PC-3 (cell line): ENCODE measurements around the gene SLC7A10.

Experiments
- EZH2 ChIP-seq: fragments of 300-600 bp; sonication (generic); IDR thresholded peaks from one replicate; pipeline ENCODE4 v1.6.1; 2017; ENCODE audit warnings: antibody characterized with exemption, mild to moderate bottlenecking, low read length; ENCODE audit not compliant: unreplicated experiment
- EZH2phosphoT487 ChIP-seq: fragments of 300-600 bp; sonication (generic); IDR thresholded peaks from 2 replicates; pipeline ENCODE4 v1.6.1; 2018; ENCODE audit warnings: mild to moderate bottlenecking, antibody characterized with exemption, low read length, borderline replicate concordance
- TF ChIP-seq, protein P1 (sequence below): fragments of 300-600 bp; sonication (generic); conservative IDR thresholded peaks from 2 replicates; pipeline ENCODE4 v1.5.1; 2017; ENCODE audit warnings: antibody characterized with exemption, low read depth, mild to moderate bottlenecking, low read length

- TF ChIP-seq, protein P1, sequence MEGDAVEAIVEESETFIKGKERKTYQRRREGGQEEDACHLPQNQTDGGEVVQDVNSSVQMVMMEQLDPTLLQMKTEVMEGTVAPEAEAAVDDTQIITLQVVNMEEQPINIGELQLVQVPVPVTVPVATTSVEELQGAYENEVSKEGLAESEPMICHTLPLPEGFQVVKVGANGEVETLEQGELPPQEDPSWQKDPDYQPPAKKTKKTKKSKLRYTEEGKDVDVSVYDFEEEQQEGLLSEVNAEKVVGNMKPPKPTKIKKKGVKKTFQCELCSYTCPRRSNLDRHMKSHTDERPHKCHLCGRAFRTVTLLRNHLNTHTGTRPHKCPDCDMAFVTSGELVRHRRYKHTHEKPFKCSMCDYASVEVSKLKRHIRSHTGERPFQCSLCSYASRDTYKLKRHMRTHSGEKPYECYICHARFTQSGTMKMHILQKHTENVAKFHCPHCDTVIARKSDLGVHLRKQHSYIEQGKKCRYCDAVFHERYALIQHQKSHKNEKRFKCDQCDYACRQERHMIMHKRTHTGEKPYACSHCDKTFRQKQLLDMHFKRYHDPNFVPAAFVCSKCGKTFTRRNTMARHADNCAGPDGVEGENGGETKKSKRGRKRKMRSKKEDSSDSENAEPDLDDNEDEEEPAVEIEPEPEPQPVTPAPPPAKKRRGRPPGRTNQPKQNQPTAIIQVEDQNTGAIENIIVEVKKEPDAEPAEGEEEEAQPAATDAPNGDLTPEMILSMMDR = no peak
- TF ChIP-seq EZH2phosphoT487 (no peak), EZH2 (no peak)
Measured at GRCh38 chr19:33174186-33174585, 51.5 kb downstream of the SLC7A10 start.
